K562 (cell line): ENCODE results near the gene PIGH. TPM values are rescaled to one million over a fixed set of nuclear protein-coding genes. Genes with fewer than 3 reads are reported as not detected.

ENCODE experiments used
- ATAC-seq: fragments of 200-7000 bp; cut with Tn5 transposase; 3 replicates; pipeline ENCODE4 v1.9.1; 2020; ENCODE audit warnings: moderate library complexity
- BruUV-seq: library from RNA; stranded (reverse); fragments of 400-500 nt; replicated peaks from 2 replicates; lab custom pipeline; 2021; lab: Mats Ljungman, UMichigan
- CTCF ChIA-PET: fragments of 300-600 bp; formaldehyde crosslinking; extraction: SDS; loops from one replicate; lab custom pipeline; 2021; ENCODE audit warnings: low intra/inter-chr PET ratio; lab: Yijun Ruan, JAX
- POLR2A ChIA-PET: fragments of 300-600, 350-650 bp; sonication (Branson Sonifier 250); formaldehyde crosslinking; extraction: SDS; loops from one replicate; lab custom pipeline; 2021; ENCODE audit warnings: antibody characterized with exemption, inconsistent platforms; lab: Yijun Ruan, JAX
- DNase-seq, 4 experiments: peaks; one replicate each; pipeline versions ENCODE4 v3.0.0 to v3.0.0-alpha.2; 2011 to 2018; ENCODE audit warnings: low spot score in 3 of 4, mixed read lengths in 3 of 4; ENCODE audit errors: extremely low read depth in 1 of 4
- FAIRE-seq: peaks from 2 replicates; lab custom pipeline; 2011; peaks lifted over from hg19 to GRCh38; lab: Jason Lieb, UNC
- H2AFZ ChIP-seq: 2 replicates; pipeline ENCODE4 v1.6.0; 2011; ENCODE audit warnings: low read depth, low read length, control low read depth, inconsistent platforms
- H3K27ac ChIP-seq: fragments of 200-600 bp; 3 replicates; pipeline ENCODE4 v1.8.0; 2011; ENCODE audit warnings: low read depth, mild to moderate bottlenecking, control low read depth, inconsistent platforms, low read length, moderate library complexity, mixed read lengths; ENCODE audit errors: extremely low read depth
- H3K27me3 ChIP-seq, 2 experiments: fragments of 300-600 bp in 1 of 2; 2 replicates in 1 of 2; 3 replicates in 1 of 2; pipeline versions ENCODE4 v1.6.0 to v1.8.0; 2011; ENCODE audit warnings: inconsistent platforms in 2 of 2, low read length in 2 of 2, mild to moderate bottlenecking in 1 of 2, mixed read lengths in 1 of 2, moderate library complexity in 1 of 2; ENCODE audit not compliant: control insufficient read depth in 2 of 2, insufficient read depth in 2 of 2
- H3K36me3 ChIP-seq: fragments of 300-600 bp; 3 replicates; pipeline ENCODE4 v1.8.0; 2011; ENCODE audit warnings: mild to moderate bottlenecking, low read length, inconsistent platforms; ENCODE audit not compliant: control insufficient read depth, insufficient read depth
- H3K4me1 ChIP-seq, 2 experiments: fragments of 200-600 bp in 1 of 2; replicated peaks in 1 of 2; 2 replicates in 1 of 2; 3 replicates in 1 of 2; pipeline versions ENCODE4 v1.5.1 to v1.8.0; 2011; ENCODE audit warnings: inconsistent platforms in 2 of 2, low read length in 2 of 2, mild to moderate bottlenecking in 1 of 2, mixed read lengths in 1 of 2, moderate library complexity in 1 of 2; ENCODE audit not compliant: control insufficient read depth in 2 of 2, insufficient read depth in 2 of 2
- H3K4me2 ChIP-seq: 2 replicates; pipeline ENCODE4 v1.6.1; 2011; ENCODE audit warnings: low read length, control low read depth, inconsistent platforms, mixed read lengths; ENCODE audit not compliant: insufficient read depth
- H3K4me3 ChIP-seq: fragments of 200-600 bp; sonication (generic), shearing (Covaris generic); 2 replicates; pipeline ENCODE4 v1.5.1; 2016; ENCODE audit warnings: control low read depth, inconsistent platforms
- H3K79me2 ChIP-seq: fragments of 200-600 bp; 3 replicates; pipeline ENCODE4 v1.8.0; 2011; ENCODE audit warnings: low read length, inconsistent platforms; ENCODE audit not compliant: control insufficient read depth, insufficient read depth
- H3K9ac ChIP-seq, 2 experiments: 2 replicates each; pipeline versions ENCODE4 v1.6.0 to v1.6.1; 2011; ENCODE audit warnings: low read depth in 2 of 2, low read length in 2 of 2, control low read depth in 1 of 2, inconsistent platforms in 1 of 2, mild to moderate bottlenecking in 1 of 2, mixed read lengths in 1 of 2; ENCODE audit not compliant: insufficient read depth in 1 of 2
- H3K9me1 ChIP-seq: one replicate; pipeline ENCODE4 v1.6.0; 2011; ENCODE audit warnings: inconsistent platforms, mild to moderate bottlenecking, low read length, moderate library complexity; ENCODE audit not compliant: control insufficient read depth, insufficient read depth
- H3K9me3 ChIP-seq: replicated peaks from 2 replicates; pipeline ENCODE4 v1.5.1; 2011; ENCODE audit warnings: low read depth, low read length, inconsistent platforms; ENCODE audit not compliant: control insufficient read depth, insufficient read depth
- H4K20me1 ChIP-seq: replicated peaks from 2 replicates; pipeline ENCODE4 v1.6.1; 2011; ENCODE audit warnings: low read length, inconsistent platforms, mixed read lengths; ENCODE audit not compliant: control insufficient read depth, insufficient read depth
- ELF4 ChIP-seq: fragments of 450-650 bp; formaldehyde crosslinking; IDR thresholded peaks from 2 replicates; pipeline ENCODE4 v1.4.0; 2022; ENCODE audit warnings: missing genetic modification characterization
- IRF2 ChIP-seq: sonication (generic); formaldehyde crosslinking; IDR thresholded peaks from 2 replicates; pipeline ENCODE4 v1.8.1; 2022; ENCODE audit warnings: mild to moderate bottlenecking, missing genetic modification reagents
- PPARD ChIP-seq: fragments of 250-450 bp; sonication (Bioruptor Pico); IDR thresholded peaks from 2 replicates; pipeline ENCODE4 v1.8.0; 2022; ENCODE audit warnings: inconsistent platforms, mild to moderate bottlenecking, moderate library complexity
- PTTG1 ChIP-seq: fragments of 450-650 bp; IDR thresholded peaks from 2 replicates; pipeline ENCODE4 v1.6.1; 2016; ENCODE audit warnings: low read depth, mild to moderate bottlenecking, missing genetic modification characterization, missing compliant biosample characterization
- RBM34 ChIP-seq: fragments of 200-400 bp; formaldehyde crosslinking; IDR thresholded peaks from 2 replicates; pipeline ENCODE4 v1.6.1; 2018; ENCODE audit warnings: low read length, borderline replicate concordance; ENCODE audit not compliant: insufficient read depth
- STAG1 ChIP-seq: sonication (generic); formaldehyde crosslinking; IDR thresholded peaks from 2 replicates; pipeline ENCODE4 v1.5.0; 2020; ENCODE audit warnings: missing genetic modification reagents, borderline replicate concordance
- THRAP3 ChIP-seq: fragments of 450-650 bp; IDR thresholded peaks from 2 replicates; pipeline ENCODE4 v1.6.1; 2016; ENCODE audit warnings: mild to moderate bottlenecking, inconsistent platforms, borderline replicate concordance
- TRIM25 ChIP-seq: fragments of 450-650 bp; IDR thresholded peaks from 2 replicates; pipeline ENCODE4 v1.7.0; 2016; ENCODE audit warnings: borderline replicate concordance
- ZNF224 ChIP-seq: sonication (generic); formaldehyde crosslinking; IDR thresholded peaks from 2 replicates; pipeline ENCODE4 v1.8.0; 2022; ENCODE audit warnings: mild to moderate bottlenecking, missing genetic modification reagents
- WGBS: fragments of 100-300 bp; shearing (Covaris generic); methylation state at CpG from one replicate; pipeline ENCODE4 v1.1.6; 2016; ENCODE audit warnings: low coverage, mixed read lengths; ENCODE audit not compliant: insufficient coverage; ENCODE audit errors: missing lambda C conversion rate; 5-methylcytosine and 5-hydroxymethylcytosine counted together
- in situ Hi-C: fragments of 300-500 bp; cut with MboI; formaldehyde crosslinking; loops from 4 replicates; pipeline ENCODE4 v1.15.0; 2018; ENCODE audit warnings: inconsistent platforms, mixed read lengths
- intact Hi-C: fragments of 100-400 bp; cut with micrococcal nuclease; formaldehyde crosslinking; loops from 2 replicates; pipeline ENCODE4 v1.14.2; 2022
- polyA plus RNA-seq, 8 experiments: library from polyadenylated mRNA; depleted of rRNA in 4 of 8; stranded (reverse) in 5 of 8; unstranded in 3 of 8; fragments of >200 nt; fragmentation: Nextera tagmentation in 2 of 8; fragmentation: Illumina TruSeq in 1 of 8; extraction: Ambion mirVana in 2 of 8; extraction: Trizol in 1 of 8; gene quantifications; 2 replicates each; pipeline versions ENCODE4 v1.2.1 to v1.2.3, GENCODE V29; 2011 to 2014; ENCODE audit warnings: inconsistent platforms in 1 of 8, missing spikeins in 1 of 8
- total RNA-seq, 7 experiments: library from RNA; depleted of rRNA in 6 of 7; stranded (reverse); fragments of >200 nt in 6 of 7; fragmentation: Illumina TruSeq in 2 of 7; extraction: Trizol in 2 of 7; gene quantifications; 2 replicates each; pipeline versions ENCODE4 v1.2.1 to v1.2.3, GENCODE V29; 2011 to 2021; ENCODE audit warnings: low replicate concordance in 1 of 7

The PIGH gene
- total and polyA plus RNA-seq, 9 of the 15 experiments (the other 6 are each of a cell fraction or from before 2014, with no cell fraction given): 21.1 to 53.4 (median 24.7) TPM

GRCh38 chr14:67602076-67602475 is 2.0 kb upstream of the PIGH start:
- ATAC-seq (no peak), FAIRE-seq (no peak), DNase-seq (no peak)
- H3K79me2 ChIP-seq: peaks cover 23% of the 10 kb centered on the region
- no peaks in the 10 kb centered on the region for H4K20me1 ChIP-seq
- H3K27me3 ChIP-seq: no peaks in the 10 kb centered on the region
- CTCF ChIA-PET: no interaction called here
- no peak overlapping the region for H3K9ac ChIP-seq
- no TSS peak for BruUV-seq
- H3K27ac ChIP-seq: no peak overlapping the region
- peaks cover 3% of the 10 kb centered on the region; the same call in 1 of the 3 replicates for H3K36me3 ChIP-seq
- H3K4me1 ChIP-seq: peaks cover 6 to 11% of the 10 kb centered on the region in 2 experiments; a peak in 4 of 5 replicates
- H2AFZ ChIP-seq: no peak overlapping the region
- in situ Hi-C loops: no loop called here
- POLR2A ChIA-PET: no interaction called here
- no peaks in the 10 kb centered on the region for H3K9me1 ChIP-seq
- H3K4me2 ChIP-seq: no peak overlapping the region
- 0 out of 2 replicates have a peak, but pooled peaks cover 5% of the 10 kb centered on the region for H3K9me3 ChIP-seq
- no peak for TF ChIP-seq PPARD (CRISPR knock-in tag)
- no peak for TF ChIP-seq TRIM25
- no peak for TF ChIP-seq ZNF224 (CRISPR knock-in tag)
- no peak for TF ChIP-seq RBM34
- no peak for TF ChIP-seq IRF2 (CRISPR knock-in tag)
- no peak for TF ChIP-seq PTTG1 (tag)
- TF ChIP-seq STAG1 (CRISPR knock-in tag): no peak
- TF ChIP-seq ELF4 (CRISPR knock-in tag): no peak
- TF ChIP-seq THRAP3: no peak
- 73% methylated on average over 7 of the region's 7 CpGs for WGBS
- no peak overlapping the region for H3K4me3 ChIP-seq
- intact Hi-C loops: no loop called here
